K562 (cell line): ENCODE measurements around the gene SLC48A1. TPM values are rescaled to one million over a fixed set of nuclear protein-coding genes. Genes with fewer than 3 reads are reported as not detected.

Source experiments
- ATAC-seq: fragments of 200-7000 bp; cut with Tn5 transposase; 3 replicates; pipeline ENCODE4 v1.9.1; 2020; ENCODE audit warnings: moderate library complexity
- BruUV-seq: library from RNA; stranded (reverse); fragments of 400-500 nt; replicated peaks from 2 replicates; lab custom pipeline; 2021; lab: Mats Ljungman, UMichigan
- CTCF ChIA-PET: fragments of 300-600 bp; formaldehyde crosslinking; extraction: SDS; loops from one replicate; lab custom pipeline; 2021; ENCODE audit warnings: low intra/inter-chr PET ratio; lab: Yijun Ruan, JAX
- POLR2A ChIA-PET: fragments of 300-600, 350-650 bp; sonication (Branson Sonifier 250); formaldehyde crosslinking; extraction: SDS; loops from one replicate; lab custom pipeline; 2021; ENCODE audit warnings: antibody characterized with exemption, inconsistent platforms; lab: Yijun Ruan, JAX
- DNase-seq, 4 experiments: peaks; one replicate each; pipeline versions ENCODE4 v3.0.0 to v3.0.0-alpha.2; 2011 to 2018; ENCODE audit warnings: low spot score in 3 of 4, mixed read lengths in 3 of 4; ENCODE audit errors: extremely low read depth in 1 of 4
- FAIRE-seq: peaks from 2 replicates; lab custom pipeline; 2011; peaks lifted over from hg19 to GRCh38; lab: Jason Lieb, UNC
- H2AFZ ChIP-seq: 2 replicates; pipeline ENCODE4 v1.6.0; 2011; ENCODE audit warnings: low read depth, low read length, control low read depth, inconsistent platforms
- H3K27ac ChIP-seq: fragments of 200-600 bp; 3 replicates; pipeline ENCODE4 v1.8.0; 2011; ENCODE audit warnings: low read depth, mild to moderate bottlenecking, control low read depth, inconsistent platforms, low read length, moderate library complexity, mixed read lengths; ENCODE audit errors: extremely low read depth
- H3K27me3 ChIP-seq, 2 experiments: fragments of 300-600 bp in 1 of 2; 2 replicates in 1 of 2; 3 replicates in 1 of 2; pipeline versions ENCODE4 v1.6.0 to v1.8.0; 2011; ENCODE audit warnings: inconsistent platforms in 2 of 2, low read length in 2 of 2, mild to moderate bottlenecking in 1 of 2, mixed read lengths in 1 of 2, moderate library complexity in 1 of 2; ENCODE audit not compliant: control insufficient read depth in 2 of 2, insufficient read depth in 2 of 2
- H3K36me3 ChIP-seq: fragments of 300-600 bp; 3 replicates; pipeline ENCODE4 v1.8.0; 2011; ENCODE audit warnings: mild to moderate bottlenecking, low read length, inconsistent platforms; ENCODE audit not compliant: control insufficient read depth, insufficient read depth
- H3K4me1 ChIP-seq, 2 experiments: fragments of 200-600 bp in 1 of 2; replicated peaks in 1 of 2; 2 replicates in 1 of 2; 3 replicates in 1 of 2; pipeline versions ENCODE4 v1.5.1 to v1.8.0; 2011; ENCODE audit warnings: inconsistent platforms in 2 of 2, low read length in 2 of 2, mild to moderate bottlenecking in 1 of 2, mixed read lengths in 1 of 2, moderate library complexity in 1 of 2; ENCODE audit not compliant: control insufficient read depth in 2 of 2, insufficient read depth in 2 of 2
- H3K4me2 ChIP-seq: 2 replicates; pipeline ENCODE4 v1.6.1; 2011; ENCODE audit warnings: low read length, control low read depth, inconsistent platforms, mixed read lengths; ENCODE audit not compliant: insufficient read depth
- H3K4me3 ChIP-seq: fragments of 200-600 bp; sonication (generic), shearing (Covaris generic); 2 replicates; pipeline ENCODE4 v1.5.1; 2016; ENCODE audit warnings: control low read depth, inconsistent platforms
- H3K79me2 ChIP-seq: fragments of 200-600 bp; 3 replicates; pipeline ENCODE4 v1.8.0; 2011; ENCODE audit warnings: low read length, inconsistent platforms; ENCODE audit not compliant: control insufficient read depth, insufficient read depth
- H3K9ac ChIP-seq, 2 experiments: 2 replicates each; pipeline versions ENCODE4 v1.6.0 to v1.6.1; 2011; ENCODE audit warnings: low read depth in 2 of 2, low read length in 2 of 2, control low read depth in 1 of 2, inconsistent platforms in 1 of 2, mild to moderate bottlenecking in 1 of 2, mixed read lengths in 1 of 2; ENCODE audit not compliant: insufficient read depth in 1 of 2
- H3K9me1 ChIP-seq: one replicate; pipeline ENCODE4 v1.6.0; 2011; ENCODE audit warnings: inconsistent platforms, mild to moderate bottlenecking, low read length, moderate library complexity; ENCODE audit not compliant: control insufficient read depth, insufficient read depth
- H3K9me3 ChIP-seq: replicated peaks from 2 replicates; pipeline ENCODE4 v1.5.1; 2011; ENCODE audit warnings: low read depth, low read length, inconsistent platforms; ENCODE audit not compliant: control insufficient read depth, insufficient read depth
- H4K20me1 ChIP-seq: replicated peaks from 2 replicates; pipeline ENCODE4 v1.6.1; 2011; ENCODE audit warnings: low read length, inconsistent platforms, mixed read lengths; ENCODE audit not compliant: control insufficient read depth, insufficient read depth
- EP300 ChIP-seq: IDR thresholded peaks from 2 replicates; pipeline ENCODE4 v1.6.1; 2012; ENCODE audit warnings: low read length, improper control_type of control experiment
- MTA3 ChIP-seq: fragments of 450-650 bp; formaldehyde crosslinking; IDR thresholded peaks from 2 replicates; pipeline ENCODE4 v1.6.1; 2017; ENCODE audit warnings: mild to moderate bottlenecking, borderline replicate concordance
- NBN ChIP-seq: fragments of 450-650 bp; IDR thresholded peaks from 2 replicates; pipeline ENCODE4 v1.6.1; 2016; ENCODE audit warnings: low read depth, mild to moderate bottlenecking
- TAF1 ChIP-seq: IDR thresholded peaks from 2 replicates; pipeline ENCODE4 v1.6.1; 2011; ENCODE audit warnings: mild to moderate bottlenecking, low read length, moderate library complexity; ENCODE audit not compliant: insufficient read depth, control insufficient read depth, severe bottlenecking; ENCODE audit errors: extremely low read depth
- ZC3H8 ChIP-seq: fragments of 450-650 bp; IDR thresholded peaks from 2 replicates; pipeline ENCODE4 v1.6.1; 2017
- ZNF780A ChIP-seq: fragments of 250-450 bp; sonication (Bioruptor Pico); IDR thresholded peaks from 2 replicates; pipeline ENCODE4 v1.5.0; 2021; ENCODE audit warnings: mild to moderate bottlenecking
- WGBS: fragments of 100-300 bp; shearing (Covaris generic); methylation state at CpG from one replicate; pipeline ENCODE4 v1.1.6; 2016; ENCODE audit warnings: low coverage, mixed read lengths; ENCODE audit not compliant: insufficient coverage; ENCODE audit errors: missing lambda C conversion rate; 5-methylcytosine and 5-hydroxymethylcytosine counted together
- in situ Hi-C: fragments of 300-500 bp; cut with MboI; formaldehyde crosslinking; loops from 4 replicates; pipeline ENCODE4 v1.15.0; 2018; ENCODE audit warnings: inconsistent platforms, mixed read lengths
- intact Hi-C: fragments of 100-400 bp; cut with micrococcal nuclease; formaldehyde crosslinking; loops from 2 replicates; pipeline ENCODE4 v1.14.2; 2022
- polyA plus RNA-seq, 8 experiments: library from polyadenylated mRNA; depleted of rRNA in 4 of 8; stranded (reverse) in 5 of 8; unstranded in 3 of 8; fragments of >200 nt; fragmentation: Nextera tagmentation in 2 of 8; fragmentation: Illumina TruSeq in 1 of 8; extraction: Ambion mirVana in 2 of 8; extraction: Trizol in 1 of 8; gene quantifications; 2 replicates each; pipeline versions ENCODE4 v1.2.1 to v1.2.3, GENCODE V29; 2011 to 2014; ENCODE audit warnings: inconsistent platforms in 1 of 8, missing spikeins in 1 of 8
- total RNA-seq, 7 experiments: library from RNA; depleted of rRNA in 6 of 7; stranded (reverse); fragments of >200 nt in 6 of 7; fragmentation: Illumina TruSeq in 2 of 7; extraction: Trizol in 2 of 7; gene quantifications; 2 replicates each; pipeline versions ENCODE4 v1.2.1 to v1.2.3, GENCODE V29; 2011 to 2021; ENCODE audit warnings: low replicate concordance in 1 of 7

Gene SLC48A1
- total and polyA plus RNA-seq, 9 of the 15 experiments (the other 6 are each of a cell fraction or from before 2014, with no cell fraction given) = 10.7 to 37.5 (median 18.7) TPM

- ChIA-PET POLR2A (interaction anchor here (2.0 kb wide), 1 partner anchor 10 kb away, joined by 8 read pairs; no protein-coding TSS in a partner anchor), CTCF (interaction anchor here (0.7 kb wide), 1 partner anchor 42 kb away, joined by 3 read pairs; no protein-coding TSS in a partner anchor)
- WGBS = 90% methylated on average over 16 of the region's 21 CpGs
- ATAC-seq = no peak
- intact Hi-C loops = loop anchor here (5.0 kb wide), 1 partner anchor 42 kb away; no protein-coding TSS in a partner anchor
- no peak overlapping the region for H2AFZ ChIP-seq
- no peak for FAIRE-seq
- H3K4me2 ChIP-seq = no peak overlapping the region
- H3K36me3 ChIP-seq = peaks cover 98% of the 10 kb centered on the region; the same call in 2 of the 3 replicates
- no peak for DNase-seq
- in situ Hi-C loops = no loop called here
- H3K4me1 ChIP-seq = peaks cover 0 to 23% of the 10 kb centered on the region in 2 experiments; a peak in 2 of 5 replicates
- no peaks in the 10 kb centered on the region; the same call in 1 of the 2 replicates for H4K20me1 ChIP-seq
- no peak overlapping the region for H3K4me3 ChIP-seq
- no peak overlapping the region; a peak in 1 of 4 replicates for H3K9ac ChIP-seq
- peaks cover 14% of the 10 kb centered on the region for H3K79me2 ChIP-seq
- no TSS peak for BruUV-seq
- H3K27ac ChIP-seq = no peak overlapping the region
- no peaks in the 10 kb centered on the region for H3K9me3 ChIP-seq
- no peaks in the 10 kb centered on the region for H3K27me3 ChIP-seq
- peaks cover 5% of the 10 kb centered on the region for H3K9me1 ChIP-seq
- TF ChIP-seq ZNF780A (CRISPR knock-in tag) (no peak), ZC3H8 (no peak), NBN (no peak), MTA3 (no peak), EP300 (no peak), TAF1 (no peak)
Measured at GRCh38 chr12:47795121-47795813, 22.2 kb downstream of the SLC48A1 start.
